HG03520 (cell line): ENCODE measurements around the gene SEC63.
A peak's percentile ranks its signal among the peaks of the same experiment; 100 is the strongest.
"Not testable (repeated sequence)": the region's sequence is repeated elsewhere in the genome, so short reads cannot be mapped to it uniquely, and the experiment has no call there.

Source experiments
- ATAC-seq: cut with Tn5 transposase; IDR thresholded peaks from one replicate; pipeline ENCODE4 v1.9.1; 2021; ENCODE audit warnings: mild to moderate bottlenecking, moderate library complexity; ENCODE audit not compliant: unreplicated experiment

Gene SEC63

GRCh38 chr6:107957909-107958688 is at the start of gene SEC63:
TSS of gene SEC63 (minus strand) at chr6:107958208. CDS start at chr6:107958009, 199 bp downstream.
- peak; percentile 88 for ATAC-seq

GRCh38 chr6:108005961-108006360 is 48.0 kb upstream of the SEC63 start:
- ATAC-seq = no peak

GRCh38 chr6:108004861-108005260 is 46.9 kb upstream of the SEC63 start:
- ATAC-seq = no peak

GRCh38 chr6:108002365-108003221 is 44.6 kb upstream of the SEC63 start:
- no peak for ATAC-seq

- ATAC-seq = no peak
These were observed 43.8 kb upstream of the SEC63 start for GRCh38 chr6:108001696-108002231.

GRCh38 chr6:108000259-108000658 is 42.3 kb upstream of the SEC63 start:
- not testable (repeated sequence) for ATAC-seq

GRCh38 chr6:107999341-107999740 is 41.3 kb upstream of the SEC63 start:
- ATAC-seq = no peak

GRCh38 chr6:107991772-107992550 is 34.0 kb upstream of the SEC63 start:
- ATAC-seq = no peak

GRCh38 chr6:107991061-107991460 is 33.1 kb upstream of the SEC63 start:
- ATAC-seq = no peak

- ATAC-seq = not testable (repeated sequence)
These were observed 32.6 kb upstream of the SEC63 start for GRCh38 chr6:107990587-107990986.

- ATAC-seq = no peak
These were observed 31.4 kb upstream of the SEC63 start for GRCh38 chr6:107989166-107990094.

GRCh38 chr6:107988570-107988969 is 30.6 kb upstream of the SEC63 start:
- ATAC-seq = no peak

- no peak for ATAC-seq
These were observed 29.8 kb upstream of the SEC63 start for GRCh38 chr6:107987805-107988204.

GRCh38 chr6:107985701-107986100 is 27.7 kb upstream of the SEC63 start:
- no peak for ATAC-seq

- no peak for ATAC-seq
These were observed 25.8 kb upstream of the SEC63 start for GRCh38 chr6:107983811-107984210.

- ATAC-seq = no peak
These were observed 24.5 kb upstream of the SEC63 start for GRCh38 chr6:107982486-107982885.

- no peak for ATAC-seq
These were observed 23.7 kb upstream of the SEC63 start for GRCh38 chr6:107981695-107982094.

GRCh38 chr6:107977283-107977682 is 19.3 kb upstream of the SEC63 start:
- ATAC-seq = no peak

- ATAC-seq = no peak
These were observed 18.3 kb upstream of the SEC63 start for GRCh38 chr6:107976155-107976783.
